Measurements from ENCODE around the gene BEGAIN. TPM values are rescaled to one million over a fixed set of nuclear protein-coding genes. Genes with fewer than 3 reads are reported as not detected.

The BEGAIN gene
- total and polyA plus RNA-seq, 9 of the 15 experiments (the other 6 are each of a cell fraction or from before 2014, with no cell fraction given), result 0.07 to 0.68 (median 0.55) TPM; not detected in 3

DNA sequence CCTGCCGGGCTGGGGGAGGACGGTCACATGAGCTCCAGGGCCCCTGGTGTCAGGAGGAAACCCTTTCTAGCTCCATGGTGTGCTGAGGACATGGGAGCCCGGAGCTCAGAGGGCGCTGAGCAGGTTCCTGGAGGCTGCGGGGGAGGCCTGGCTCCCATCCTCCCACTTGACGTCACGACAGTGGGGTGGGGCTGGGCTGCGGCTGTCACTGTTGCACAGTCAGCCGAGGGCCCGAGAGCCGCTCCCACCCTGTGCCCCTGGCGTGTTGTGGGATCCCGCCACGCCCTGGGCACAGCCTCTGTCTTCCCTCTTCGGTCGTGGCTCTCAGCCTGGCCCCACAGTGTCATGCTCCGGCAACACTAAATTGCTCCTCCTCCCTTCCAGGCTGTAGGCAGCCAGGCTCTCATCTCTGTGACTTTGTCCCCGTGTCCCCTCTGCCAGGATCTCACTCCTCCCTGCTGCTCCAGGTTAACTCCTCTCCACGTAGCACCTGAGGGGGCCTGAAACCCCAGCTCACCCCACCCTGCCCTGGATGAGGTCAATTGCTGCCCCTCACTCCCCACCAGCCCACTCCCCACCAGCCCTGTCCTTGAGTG is 33.0 kb downstream of the BEGAIN start (continued):
- peak in 1 of 2 experiments; percentile 31; a peak in 1 of 4 replicates for TF ChIP-seq MAZ (CRISPR knock-in tag; conservative IDR thresholded peaks at IDR 0.05 in 1 of 2, IDR thresholded peaks at IDR 0.05 in 1 of 2)
- TF ChIP-seq NR3C1 (CRISPR knock-in tag; IDR thresholded peaks at IDR 0.05), result no peak
- TF ChIP-seq, protein P1, sequence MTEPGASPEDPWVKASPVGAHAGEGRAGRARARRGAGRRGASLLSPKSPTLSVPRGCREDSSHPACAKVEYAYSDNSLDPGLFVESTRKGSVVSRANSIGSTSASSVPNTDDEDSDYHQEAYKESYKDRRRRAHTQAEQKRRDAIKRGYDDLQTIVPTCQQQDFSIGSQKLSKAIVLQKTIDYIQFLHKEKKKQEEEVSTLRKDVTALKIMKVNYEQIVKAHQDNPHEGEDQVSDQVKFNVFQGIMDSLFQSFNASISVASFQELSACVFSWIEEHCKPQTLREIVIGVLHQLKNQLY (CRISPR knock-in tag; conservative IDR thresholded peaks at IDR 0.05), result no peak
- no peak for TF ChIP-seq NCOA2 (IDR thresholded peaks at IDR 0.05; ENCODE audit: partially characterized antibody in 2 of 2)
- TF ChIP-seq KLF6 (CRISPR knock-in tag; IDR thresholded peaks at IDR 0.05; ENCODE audit: borderline replicate concordance), result no peak
- TF ChIP-seq TBL1XR1 (IDR thresholded peaks at IDR 0.05; ENCODE audit: low read length in 2 of 2), result no peak

DNA sequence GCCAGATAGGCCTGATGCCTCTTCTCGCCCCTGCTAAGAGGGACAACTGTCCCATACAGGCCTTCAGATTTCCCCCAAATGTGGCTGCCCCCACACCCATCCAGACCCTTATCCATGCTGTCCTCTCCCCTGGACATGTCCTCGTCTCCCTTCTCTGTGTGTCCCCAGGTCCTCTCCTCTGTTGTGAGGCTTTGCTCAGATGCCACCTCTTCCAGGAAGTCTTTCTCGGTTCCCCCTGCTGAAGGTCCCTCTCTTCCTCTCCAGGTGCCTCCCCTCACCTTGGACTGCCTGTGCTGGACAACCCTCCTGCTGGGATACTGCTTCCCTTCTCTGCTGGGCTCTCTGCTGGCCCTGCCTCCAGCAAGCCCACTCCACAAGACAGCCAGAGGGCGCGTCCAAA is 33.7 kb downstream of the BEGAIN start:
- ChIA-PET POLR2A (interaction anchor here (0.6 kb wide), 2 partner anchors 237 to 1736 kb away, joined by 3 to 5 read pairs; no protein-coding TSS in a partner anchor), CTCF (ENCODE audit: low intra/inter-chr PET ratio) (no interaction called here)
- TF ChIP-seq SREBF2 (CRISPR knock-in tag; IDR thresholded peaks at IDR 0.05) (no peak), ZFP36 (IDR thresholded peaks at IDR 0.05; ENCODE audit: low read depth, low read length, partially characterized antibody) (peak; percentile 67)
- intact Hi-C loops (cut with micrococcal nuclease) (no loop called here), in situ Hi-C loops (cut with MboI) (no loop called here)
- 58% methylated on average over 2 of the region's 5 CpGs for WGBS (ENCODE audit: insufficient coverage, low coverage, missing lambda C conversion rate)
- Histone ChIP-seq H3K27ac (ENCODE audit: extremely low read depth, low read depth, low read length) (no peak overlapping the region), H3K4me2 (ENCODE audit: insufficient read depth, low read length) (no peak overlapping the region; the same call in 1 of the 2 replicates), H3K36me3 (ENCODE audit: control insufficient read depth, insufficient read depth, low read length) (no peaks in the 10 kb centered on the region), H3K4me3 (no peak overlapping the region), H3K9ac (ENCODE audit: insufficient read depth in 1 of 2, low read depth in 2 of 2, low read length in 2 of 2) (peak overlapping the region in 1 of 2 experiments; percentile 52; a peak in 1 of 4 replicates), H3K9me1 (ENCODE audit: control insufficient read depth, insufficient read depth, low read length) (no peaks in the 10 kb centered on the region), H3K27me3 (ENCODE audit: control insufficient read depth in 2 of 2, insufficient read depth in 2 of 2, low read length in 2 of 2) (peaks cover 0 to 14% of the 10 kb centered on the region in 2 experiments; a peak in 3 of 5 replicates), H3K4me1 (replicated peaks in 1 of 2; ENCODE audit: control insufficient read depth in 2 of 2, insufficient read depth in 2 of 2, low read length in 2 of 2) (peaks cover 5 to 53% of the 10 kb centered on the region in 2 experiments), H3K79me2 (ENCODE audit: control insufficient read depth, insufficient read depth, low read length) (no peaks in the 10 kb centered on the region), H2AFZ (ENCODE audit: low read depth, low read length) (no peak overlapping the region), H3K9me3 (replicated peaks; ENCODE audit: control insufficient read depth, insufficient read depth, low read depth, low read length) (no peaks in the 10 kb centered on the region), H4K20me1 (replicated peaks; ENCODE audit: control insufficient read depth, insufficient read depth, low read length) (no peaks in the 10 kb centered on the region; the same call in 1 of the 2 replicates)
- no peak for DNase-seq (ENCODE audit: extremely low read depth in 1 of 4, low spot score in 3 of 4)
- FAIRE-seq, result no peak
- no TSS peak for BruUV-seq (replicated peaks)
- ATAC-seq, result no peak

All from K562 (cell line).